ENCODE results near the gene RCSD1. TPM values are rescaled to one million over a fixed set of nuclear protein-coding genes. Genes with fewer than 3 reads are reported as not detected.
"Not testable (repeated sequence)": the region's sequence is repeated elsewhere in the genome, so short reads cannot be mapped to it uniquely, and the experiment has no call there.

RCSD1 gene
- polyA plus RNA-seq, 3 donors, result 11.6 to 14.7 (median 13.2) TPM

DNA sequence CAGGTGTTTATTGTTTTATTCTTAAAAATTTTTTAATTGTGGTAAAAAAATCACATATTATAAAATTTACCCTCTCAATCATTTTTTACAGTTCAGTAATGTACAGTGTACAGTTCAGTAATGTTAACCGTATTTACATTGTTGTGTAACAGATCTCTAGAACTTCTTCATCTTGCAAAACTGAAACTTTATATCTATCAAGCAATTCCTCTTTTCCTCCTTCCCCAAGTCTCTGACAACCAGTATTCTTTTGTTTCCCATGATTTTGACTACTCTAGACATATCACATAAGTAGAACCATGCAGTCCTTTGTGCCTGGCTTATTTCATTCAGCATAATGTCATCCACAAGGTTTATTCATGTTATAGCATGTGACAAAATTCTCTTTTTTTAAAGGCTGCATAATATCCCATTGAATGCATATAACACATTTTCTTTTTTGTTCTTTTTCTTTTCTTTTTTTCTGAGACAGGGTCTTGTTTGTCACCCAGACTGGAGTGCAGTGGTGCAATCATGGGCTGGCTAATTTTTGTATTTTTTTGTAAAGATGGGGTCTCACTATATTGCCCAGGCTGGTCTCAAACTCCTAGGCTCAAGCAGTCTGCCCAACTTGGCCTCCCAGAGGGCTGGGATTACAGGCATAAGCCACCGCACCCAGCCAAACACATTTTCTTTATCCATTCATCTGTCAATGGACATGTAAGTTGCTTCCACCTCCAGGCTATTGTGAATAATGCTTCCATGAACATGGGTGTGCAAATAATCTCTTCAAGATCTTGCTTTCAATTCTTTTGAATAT lies 17.2 kb upstream of the RCSD1 start:
- DNase-seq (ENCODE audit: extremely low read depth in 1 of 11, low read depth in 9 of 11, low spot score in 4 of 11), result no peak

DNA sequence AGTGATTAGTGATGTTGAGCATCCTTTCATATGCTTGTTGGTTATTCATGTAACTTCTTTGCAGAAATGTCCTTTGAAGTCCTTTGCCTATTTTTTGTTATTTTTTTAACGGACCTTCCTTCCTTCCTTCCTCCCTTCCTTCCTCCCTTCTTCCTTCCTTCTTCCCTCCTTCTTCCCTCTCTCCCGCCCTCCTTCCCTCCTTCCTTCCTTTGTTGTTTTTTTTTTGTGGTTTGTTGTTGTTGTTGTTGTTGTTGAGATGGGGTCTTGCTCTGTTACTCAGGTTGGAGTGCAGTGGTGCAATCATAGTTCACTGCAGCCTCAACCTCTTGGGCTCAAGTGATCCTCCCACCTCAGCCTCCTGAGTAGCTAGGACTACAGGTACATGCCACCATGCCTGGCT lies 16.0 kb upstream of the RCSD1 start:
- not testable (repeated sequence) for DNase-seq (ENCODE audit: extremely low read depth in 1 of 11, low read depth in 9 of 11, low spot score in 4 of 11)

DNA sequence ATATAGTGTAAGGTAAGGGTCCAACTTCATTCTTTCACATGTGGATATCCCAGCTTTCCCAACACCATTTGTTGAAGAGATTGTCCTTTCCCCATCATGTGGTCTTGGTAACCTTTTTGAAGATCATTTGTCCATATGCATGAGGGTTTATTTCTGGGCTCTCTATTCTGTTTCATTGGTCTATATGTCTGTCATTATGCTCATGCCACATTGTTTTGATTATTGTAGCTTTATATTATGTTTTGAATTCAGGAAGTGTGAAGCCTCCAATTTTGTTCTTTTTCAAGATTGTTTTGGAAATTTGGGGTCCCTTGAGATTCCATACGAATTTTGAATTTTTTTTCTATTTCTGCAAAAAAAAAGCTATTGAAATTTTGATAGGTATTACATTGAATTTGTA lies 15.2 kb upstream of the RCSD1 start:
- DNase-seq (ENCODE audit: extremely low read depth in 1 of 11, low read depth in 9 of 11, low spot score in 4 of 11), result no peak

DNA sequence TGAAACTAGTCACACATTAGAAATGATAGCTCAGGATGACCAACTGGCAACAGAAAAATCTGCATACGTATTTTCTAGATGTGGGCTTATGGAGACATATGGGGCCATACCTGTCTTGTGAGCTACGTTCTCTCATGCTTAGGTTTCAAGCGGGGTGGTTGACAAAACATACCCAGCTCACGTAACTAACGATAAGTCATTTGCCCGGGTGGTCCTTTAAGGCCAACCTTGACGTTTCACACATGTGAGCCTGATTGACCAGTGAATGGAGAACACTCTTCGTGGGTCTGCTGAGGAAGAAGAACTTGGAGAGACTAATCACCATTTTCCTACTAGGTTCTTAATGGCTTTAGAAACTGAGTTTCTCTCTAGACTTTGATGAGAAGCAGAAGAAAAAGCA lies 13.5 kb upstream of the RCSD1 start:
- DNase-seq (ENCODE audit: extremely low read depth in 1 of 11, low read depth in 9 of 11, low spot score in 4 of 11), result no peak

DNA sequence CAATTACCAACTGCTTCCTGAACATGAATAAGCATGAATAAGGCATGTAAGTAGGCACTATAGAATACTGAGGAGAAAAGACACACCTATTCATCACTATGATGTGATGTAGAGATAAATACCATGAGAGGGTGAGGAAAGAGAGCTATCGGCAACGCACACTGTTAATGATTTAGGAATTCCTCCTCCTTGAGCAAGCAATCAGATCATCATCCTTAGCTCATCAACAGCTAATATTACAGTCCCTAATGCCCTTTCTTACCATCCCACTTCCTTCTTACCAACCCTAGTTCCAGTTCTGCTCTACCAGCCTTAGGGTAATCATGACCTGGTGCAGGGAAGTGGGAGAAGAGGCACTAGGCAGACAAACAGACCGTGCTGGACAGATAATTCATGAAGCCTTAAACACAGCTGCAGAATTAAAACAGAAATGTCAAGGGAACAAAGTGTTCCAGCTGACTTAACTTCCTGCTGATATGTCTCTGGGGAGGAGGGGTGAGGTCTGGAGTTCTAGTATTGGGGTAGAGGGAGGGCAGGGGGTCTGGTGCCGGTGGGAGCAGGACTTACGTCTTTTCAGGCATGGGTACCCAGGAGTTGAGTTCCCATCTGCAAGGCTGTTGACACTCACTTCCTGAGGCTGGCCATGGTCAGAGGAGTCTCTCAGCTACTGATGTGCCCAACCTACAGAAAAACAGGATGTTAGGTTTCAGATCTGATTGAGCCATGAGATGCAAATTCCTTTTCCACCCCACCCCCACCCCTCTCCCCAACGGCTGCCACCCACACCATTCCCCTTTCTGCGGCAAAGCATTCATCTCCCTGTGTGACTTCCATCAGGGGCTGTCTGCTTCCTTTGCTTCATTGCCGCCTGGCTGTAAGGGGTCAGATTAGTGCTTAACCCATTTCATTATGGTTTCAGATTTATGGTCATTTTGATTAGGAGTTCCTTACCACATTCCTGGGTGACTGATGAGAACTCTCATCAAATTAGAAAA lies 12.6 kb upstream of the RCSD1 start:
- peak in 2 of 11 donors; percentile 26 to 32 for DNase-seq (ENCODE audit: extremely low read depth in 1 of 11, low read depth in 9 of 11, low spot score in 4 of 11)

DNA sequence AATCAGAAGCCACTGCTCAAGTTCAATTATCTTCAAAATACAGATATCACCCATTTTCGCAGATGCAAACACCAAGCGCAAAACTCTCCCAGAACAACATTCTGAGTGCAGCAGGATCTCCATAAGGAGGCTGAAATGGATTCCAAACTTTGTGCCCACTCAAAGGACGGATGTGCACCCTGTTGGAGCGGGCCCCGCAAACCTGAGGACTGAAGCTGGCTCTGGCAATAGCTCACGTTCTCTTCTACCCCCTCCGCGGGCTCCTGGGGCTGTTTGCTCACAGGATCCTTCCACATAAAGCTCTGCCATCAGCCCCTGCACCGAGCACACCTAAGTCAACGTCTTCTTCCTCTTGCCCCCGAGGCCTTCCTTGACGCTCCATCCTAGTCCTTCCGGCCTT lies 11.7 kb upstream of the RCSD1 start:
- no peak for DNase-seq (ENCODE audit: extremely low read depth in 1 of 11, low read depth in 9 of 11, low spot score in 4 of 11)

DNA sequence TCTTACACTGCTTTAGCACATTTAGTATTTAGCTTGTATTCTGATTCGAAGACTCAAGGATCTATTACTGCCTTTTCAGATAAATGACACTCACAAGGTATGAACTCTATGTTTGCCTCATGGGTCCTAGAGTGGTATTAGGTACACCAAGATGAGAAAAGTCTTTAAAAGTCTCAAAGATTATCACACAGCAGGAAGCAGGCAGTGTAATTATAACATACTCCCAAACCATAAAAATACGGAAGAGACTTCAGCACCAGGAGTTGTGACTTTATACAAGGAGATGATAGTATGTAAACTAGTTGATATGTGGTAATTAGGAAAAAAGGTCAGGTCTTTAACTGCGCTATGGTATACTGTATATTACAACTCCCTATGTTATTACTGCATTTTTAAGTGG lies 11.2 kb upstream of the RCSD1 start:
- no peak for DNase-seq (ENCODE audit: extremely low read depth in 1 of 11, low read depth in 9 of 11, low spot score in 4 of 11)

DNA sequence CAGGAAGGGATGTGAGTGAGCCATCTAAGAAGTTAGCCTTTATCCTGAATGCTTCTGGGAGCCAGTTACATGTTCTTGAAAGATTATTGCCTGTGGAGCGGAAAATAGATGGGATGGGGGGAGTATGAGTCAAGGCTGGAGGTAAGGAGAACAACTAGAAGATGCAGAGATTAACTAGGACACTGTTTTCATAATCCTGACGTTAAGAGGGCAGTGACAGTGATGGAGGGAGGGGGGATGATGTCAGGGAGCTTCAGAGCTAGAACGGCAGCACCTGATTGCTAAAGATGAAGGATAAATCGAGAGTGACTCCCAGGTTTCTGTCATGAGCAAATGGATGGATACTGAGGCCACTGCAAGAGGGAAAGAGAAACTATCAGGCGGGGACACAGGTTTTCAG lies 10.0 kb upstream of the RCSD1 start:
- no peak for DNase-seq (ENCODE audit: extremely low read depth in 1 of 11, low read depth in 9 of 11, low spot score in 4 of 11)

DNA sequence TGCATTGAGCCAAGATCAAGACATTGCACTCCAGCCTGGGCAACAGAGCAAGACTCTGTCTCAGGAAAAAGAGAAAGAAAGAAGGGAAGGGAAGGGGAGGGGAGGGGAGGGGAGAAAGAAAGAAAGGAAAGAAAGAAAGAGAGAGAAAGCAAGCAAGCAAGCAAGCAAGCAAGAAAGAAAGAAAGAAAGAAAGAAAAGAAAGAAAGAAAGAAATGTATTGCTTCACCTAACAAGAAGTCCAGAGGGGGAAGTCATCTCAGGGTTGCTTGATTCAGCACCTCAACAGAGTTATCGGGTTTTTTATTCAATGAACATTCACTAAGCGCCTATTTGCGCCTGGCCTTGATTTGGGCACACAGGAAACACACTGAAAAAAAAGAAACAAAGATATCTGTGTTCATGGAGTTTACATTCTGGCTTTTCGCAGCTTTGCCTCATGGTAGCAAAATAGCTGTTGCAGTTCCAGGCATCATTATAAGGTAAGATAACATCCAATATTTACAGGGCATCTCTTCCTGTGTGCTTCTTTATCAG lies 8.2 kb upstream of the RCSD1 start:
- no peak for DNase-seq (ENCODE audit: extremely low read depth in 1 of 11, low read depth in 9 of 11, low spot score in 4 of 11)

DNA sequence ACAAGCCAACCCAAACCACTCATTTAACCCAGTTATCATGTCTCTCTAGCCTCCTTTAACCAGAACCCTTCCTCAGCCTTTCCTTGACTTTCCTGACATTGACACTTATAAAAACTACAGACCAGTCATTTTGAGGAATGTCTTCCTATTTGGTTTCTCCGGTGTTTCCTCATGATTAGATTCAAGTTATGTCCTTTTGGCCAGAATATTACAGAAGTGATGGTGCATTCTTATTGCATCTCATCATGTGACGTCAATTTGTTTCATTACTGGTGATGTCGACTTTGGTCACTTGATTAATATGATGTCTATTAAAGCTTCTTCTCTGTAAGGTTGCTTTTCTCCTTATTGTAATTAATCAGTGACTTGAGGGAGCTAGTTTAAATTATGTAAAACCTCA lies 6.1 kb upstream of the RCSD1 start:
- no peak for DNase-seq (ENCODE audit: extremely low read depth in 1 of 11, low read depth in 9 of 11, low spot score in 4 of 11)

DNA sequence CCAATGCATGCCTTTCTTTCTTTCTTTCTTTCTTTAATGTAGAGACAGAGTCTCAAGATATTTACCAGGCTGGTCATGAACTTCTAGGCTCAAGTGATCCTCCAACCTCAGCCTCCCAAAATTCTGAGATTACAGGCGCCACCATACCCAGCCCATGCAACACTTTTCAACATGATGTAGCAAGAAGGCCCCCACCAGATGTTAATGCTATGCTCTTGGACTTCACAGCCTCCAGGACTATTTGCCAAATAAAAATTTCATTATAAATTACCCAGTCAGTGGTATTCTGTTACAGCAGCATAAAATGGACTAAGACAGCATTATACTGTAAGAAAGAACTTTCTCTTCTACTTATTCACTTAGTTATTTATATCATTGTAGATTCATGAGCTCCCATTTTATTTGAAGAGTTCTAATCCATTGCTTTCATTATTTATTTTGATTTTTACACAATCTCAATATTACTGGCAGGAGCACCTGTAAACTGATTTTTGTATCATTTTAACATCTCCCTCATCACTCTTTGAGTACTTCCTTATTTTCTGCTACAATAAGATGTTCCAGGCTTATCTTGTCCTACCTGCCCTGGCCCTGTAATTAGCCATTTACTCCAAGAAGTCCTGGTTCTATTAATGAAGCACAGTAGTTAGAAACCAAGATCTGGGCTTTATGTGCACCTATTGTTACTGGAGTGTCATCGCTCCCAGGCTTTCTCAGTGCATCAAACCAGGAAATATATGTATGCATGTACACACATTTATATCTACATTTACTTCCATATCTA lies 4.8 kb upstream of the RCSD1 start:
- DNase-seq (ENCODE audit: extremely low read depth in 1 of 11, low read depth in 9 of 11, low spot score in 4 of 11), result no peak

DNA sequence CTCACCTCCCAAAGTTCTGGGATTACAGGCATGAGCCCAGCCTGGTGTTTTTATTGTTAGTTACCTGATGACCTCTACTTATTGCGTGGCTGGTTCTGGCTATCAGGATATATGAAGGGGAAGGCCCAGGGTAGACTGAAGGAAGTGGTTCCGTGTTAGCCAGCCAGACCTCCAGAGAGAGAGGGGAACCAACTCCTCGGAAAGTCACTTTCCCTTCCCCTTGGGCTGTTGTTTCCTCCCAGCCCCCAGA lies 2.5 kb upstream of the RCSD1 start:
- DNase-seq (ENCODE audit: extremely low read depth in 1 of 11, low read depth in 9 of 11, low spot score in 4 of 11), result no peak

DNA sequence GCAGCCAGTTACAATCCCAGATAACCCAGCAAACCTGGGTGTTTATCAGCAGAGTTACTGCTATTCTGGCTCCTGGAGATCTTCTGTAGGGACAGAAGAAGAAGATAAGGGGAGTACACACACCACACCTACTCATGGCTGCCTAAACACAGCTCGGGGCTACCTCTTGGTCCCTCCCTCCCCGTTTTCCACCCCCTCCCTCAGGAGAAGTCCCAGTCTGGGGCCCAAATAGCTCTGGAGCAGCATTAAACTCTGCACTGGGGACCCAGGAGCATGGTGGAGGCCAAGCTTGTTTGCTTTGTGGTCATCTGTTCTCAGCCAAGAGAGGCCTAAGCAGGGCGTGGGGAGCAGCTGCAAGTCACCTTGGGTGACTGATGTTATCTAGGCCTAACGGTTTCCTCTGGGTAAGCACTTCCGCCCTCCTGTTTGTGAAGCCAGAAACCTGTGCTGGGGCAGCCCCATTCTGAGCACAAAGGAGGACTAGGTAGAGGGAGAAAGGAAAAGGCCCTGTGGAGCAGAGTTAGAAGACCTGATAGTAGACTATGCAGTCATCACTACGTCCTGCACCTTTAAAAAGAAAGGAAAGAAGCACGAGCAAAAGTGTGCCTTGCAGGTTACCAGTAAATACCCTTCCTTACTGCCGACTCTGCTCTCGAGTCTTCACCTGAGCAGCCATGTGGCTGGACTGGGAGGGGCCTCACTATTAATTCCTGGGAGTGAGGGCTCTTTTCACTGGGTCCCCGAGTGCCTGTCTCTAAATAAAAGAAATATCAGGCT lies 2.0 kb upstream of the RCSD1 start:
- DNase-seq (ENCODE audit: extremely low read depth in 1 of 11, low read depth in 9 of 11, low spot score in 4 of 11), result no peak

DNA sequence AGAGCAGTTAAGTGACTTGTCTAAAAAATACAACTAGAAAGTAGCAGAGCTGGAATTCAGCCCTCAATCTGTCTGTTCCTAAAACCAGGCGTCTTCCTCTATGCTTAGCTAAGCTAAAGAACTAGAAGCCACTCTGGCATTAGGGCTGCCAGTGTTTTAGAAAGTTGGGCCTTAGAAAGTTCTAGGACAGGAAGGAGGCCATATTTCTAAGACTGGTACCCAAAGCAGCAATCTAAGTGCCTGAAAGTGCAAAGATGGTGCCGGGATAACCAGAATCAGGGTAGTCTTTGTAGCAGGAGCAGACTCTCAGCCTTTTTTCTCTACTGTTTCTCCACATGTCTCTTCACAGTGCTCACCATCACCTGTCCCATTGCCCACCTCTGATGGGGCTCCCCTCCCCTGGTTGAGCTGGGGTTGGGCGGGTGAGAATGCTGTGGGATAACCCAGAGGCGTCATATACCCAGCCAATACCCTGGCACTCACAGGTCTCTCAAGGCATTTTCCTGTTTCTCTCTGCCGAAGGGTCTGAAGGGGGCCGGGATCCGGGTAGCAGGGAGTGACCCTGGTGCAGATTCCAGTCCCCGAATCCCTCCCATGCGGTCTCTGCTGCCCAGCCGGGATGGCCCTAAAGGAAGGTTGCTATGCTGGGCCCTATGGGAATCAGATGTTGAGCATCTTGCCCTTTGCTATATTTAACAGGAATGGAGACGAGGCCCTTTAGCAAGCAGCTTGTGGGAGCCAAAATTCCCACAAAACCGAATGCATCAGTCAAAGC lies 1.1 kb upstream of the RCSD1 start:
- no peak for DNase-seq (ENCODE audit: extremely low read depth in 1 of 11, low read depth in 9 of 11, low spot score in 4 of 11)

DNA sequence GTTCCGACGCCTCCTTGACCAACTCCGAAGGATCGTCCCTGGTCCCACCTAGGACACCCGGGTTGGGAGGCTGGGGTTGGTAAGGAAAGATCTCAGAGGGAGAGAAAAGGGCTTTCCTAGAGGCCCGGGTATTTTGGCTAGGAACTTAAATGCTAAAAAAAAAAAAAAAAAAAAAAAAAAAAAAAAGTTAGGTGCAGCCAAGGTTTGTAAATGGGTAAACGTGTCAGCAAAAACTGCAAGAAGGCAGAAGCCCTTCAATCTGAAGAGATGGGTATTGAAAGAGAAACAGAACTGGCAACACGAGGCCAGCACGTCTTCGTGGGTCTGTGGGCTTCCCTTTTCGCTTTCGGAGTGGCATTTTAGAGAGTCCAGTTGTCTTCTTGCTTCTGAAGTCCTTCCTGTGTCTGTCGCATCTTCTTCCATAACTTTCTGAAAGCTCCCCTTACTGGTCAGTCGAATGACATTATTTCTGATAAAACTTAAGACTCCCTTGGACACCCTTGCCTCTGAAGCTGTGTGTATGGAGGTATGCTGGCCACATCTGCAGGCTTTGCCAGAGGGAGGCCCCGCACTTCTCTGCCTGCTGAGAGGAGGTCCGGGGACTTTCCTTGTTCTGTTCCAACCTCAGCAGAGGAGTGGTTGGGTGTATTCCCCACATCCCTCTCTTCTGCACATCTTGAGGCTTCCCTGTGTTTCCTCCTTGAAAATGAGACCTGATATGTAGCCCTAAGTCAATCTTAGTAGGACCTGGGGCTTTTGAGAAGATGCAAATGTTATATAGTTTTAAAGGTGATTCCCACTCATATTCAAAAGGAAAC lies 745 bp downstream of the RCSD1 start:
- DNase-seq (ENCODE audit: extremely low read depth in 1 of 11, low read depth in 9 of 11, low spot score in 4 of 11), result no peak

DNA sequence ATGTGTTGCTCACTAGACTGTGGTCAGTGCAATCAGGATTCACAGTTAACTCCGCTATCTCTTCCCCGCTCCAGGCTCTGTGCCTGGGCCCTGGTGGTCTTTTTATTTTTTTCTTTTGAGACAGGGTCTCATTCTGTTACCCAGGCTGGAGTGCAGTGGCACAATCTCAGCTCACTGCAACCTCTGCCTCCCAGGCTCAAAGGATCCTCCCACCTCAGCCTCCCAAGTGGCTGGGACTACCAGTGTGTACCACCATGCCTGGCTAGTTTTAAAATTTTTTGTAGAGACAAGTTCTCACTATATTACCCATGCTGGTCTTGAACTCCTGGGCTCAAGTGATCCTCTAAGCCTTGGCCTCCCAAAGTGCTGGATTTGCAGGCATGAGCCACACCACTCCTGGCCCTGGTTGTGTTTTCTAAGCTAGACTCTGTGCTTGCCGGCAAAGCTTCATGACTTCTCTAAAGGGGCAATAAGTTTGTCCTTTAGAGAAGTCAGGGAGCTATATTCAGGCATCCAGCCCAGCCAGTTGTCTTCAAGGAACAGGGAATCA lies 1.4 kb downstream of the RCSD1 start:
- no peak for DNase-seq (ENCODE audit: extremely low read depth in 1 of 11, low read depth in 9 of 11, low spot score in 4 of 11)

Data from renal cortex interstitium (tissue), 11 donors.